NCI-H146 treated with DMSO at 0.1 percent for 48 hours (cell line): Measurements from ENCODE around the gene TMEM256.

ENCODE experiments used
- DNase-seq: peaks from one replicate; lab custom pipeline; 2025; ENCODE audit not compliant: unreplicated experiment; lab: John Stamatoyannopoulos, UW

Gene TMEM256

DNA sequence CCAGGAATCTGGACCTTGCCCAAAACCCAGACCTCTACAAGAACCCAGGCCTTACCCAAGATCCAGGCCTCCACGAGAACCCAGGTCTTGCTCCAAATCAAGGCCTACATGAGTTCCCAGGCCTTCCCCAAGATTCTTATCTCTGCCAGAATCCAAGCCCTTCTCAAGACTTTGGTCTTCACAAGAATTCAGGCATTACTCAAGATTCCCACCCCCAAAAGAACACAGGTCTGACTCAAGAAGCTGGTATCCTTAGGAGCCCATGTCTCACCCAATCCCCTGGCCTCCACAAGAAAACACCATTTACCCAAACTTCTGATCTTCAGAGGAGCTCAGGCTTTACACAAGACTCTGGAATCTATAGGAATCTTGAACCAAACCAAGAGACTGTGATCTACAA is 27.3 kb upstream of the TMEM256 start:
- DNase-seq: no peak

GRCh38 chr17:7429722-7430121 is 25.8 kb upstream of the TMEM256 start:
- no peak for DNase-seq

GRCh38 chr17:7428557-7428956 is 24.7 kb upstream of the TMEM256 start, which contains the start of gene SPEM3:
TSS of gene SPEM3 (plus strand) at chr17:7428857. CDS start at chr17:7428903, 46 bp downstream.
- no peak for DNase-seq

DNA sequence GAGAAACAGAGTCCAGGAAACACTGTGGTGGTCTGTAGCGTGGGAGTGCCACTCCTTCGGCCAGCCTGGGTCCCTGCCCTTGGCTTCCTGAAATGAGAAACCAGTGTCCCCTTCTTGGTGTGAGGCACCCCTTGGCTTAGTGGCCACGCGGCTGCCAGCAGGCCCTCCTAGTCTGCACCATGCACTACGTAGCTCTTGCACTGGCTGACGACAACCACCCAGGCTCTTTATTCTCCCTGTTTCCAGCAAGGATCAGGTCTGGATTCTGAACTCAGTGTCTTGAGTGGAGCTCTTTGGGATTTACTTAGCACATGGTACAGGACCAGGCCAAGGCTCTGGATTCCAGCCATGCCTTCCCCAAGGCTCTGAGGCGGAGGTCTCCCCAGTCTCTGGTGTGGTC is 23.7 kb upstream of the TMEM256 start:
- no peak for DNase-seq

DNA sequence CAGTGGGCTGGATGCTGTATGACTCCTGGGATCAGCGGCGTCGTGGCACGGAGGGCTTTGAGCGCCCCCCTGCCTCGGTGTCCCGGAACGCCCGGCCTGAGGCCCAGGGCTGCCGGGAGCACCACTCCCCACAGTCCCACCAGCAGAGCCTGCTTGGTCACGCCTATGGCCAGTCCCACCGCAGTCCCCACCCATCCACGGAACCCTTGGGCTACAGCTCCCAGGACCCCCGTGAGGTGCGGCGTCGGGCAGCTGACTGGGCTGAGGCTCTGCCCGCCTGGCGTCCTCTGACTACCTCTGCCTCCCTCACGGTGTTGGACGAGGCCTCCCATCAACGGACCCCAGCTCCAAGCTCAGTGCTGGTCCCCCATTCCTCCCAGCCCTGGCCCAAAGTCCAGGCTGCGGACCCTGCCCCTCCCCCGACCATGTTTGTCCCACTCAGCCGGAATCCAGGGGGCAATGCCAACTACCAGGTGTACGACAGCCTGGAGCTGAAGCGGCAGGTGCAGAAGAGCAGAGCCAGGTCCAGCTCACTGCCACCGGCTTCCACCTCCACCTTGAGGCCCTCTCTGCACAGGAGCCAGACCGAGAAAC is 23.1 kb upstream of the TMEM256 start:
- no peak for DNase-seq

- DNase-seq: no peak
Observed at GRCh38 chr17:7426203-7426863, 22.4 kb upstream of the TMEM256 start.

GRCh38 chr17:7425756-7426155 is 21.9 kb upstream of the TMEM256 start:
- DNase-seq: no peak

DNA sequence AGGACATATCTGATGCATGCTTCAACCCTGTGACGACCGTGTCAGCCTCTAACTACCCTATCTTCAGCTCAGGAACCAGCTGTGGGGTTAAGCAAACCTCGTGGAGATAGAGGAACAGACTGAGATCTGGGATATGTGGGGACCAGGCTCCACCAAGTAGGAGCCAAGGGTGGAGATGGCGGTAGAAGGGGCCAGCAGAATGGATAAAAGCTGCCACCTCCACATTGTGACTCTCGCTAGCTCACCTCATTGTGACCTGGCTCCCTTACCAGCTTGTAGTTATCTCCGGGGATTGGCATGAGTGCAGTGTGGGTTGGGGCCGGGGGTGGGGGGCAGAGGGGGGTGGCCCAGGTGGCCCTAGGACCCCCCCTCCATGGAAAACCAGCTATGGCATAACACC is 21.4 kb upstream of the TMEM256 start, which contains the start of gene SPEM2:
Gene SPEM2 (plus strand): TSS at position 301 of the 400 bp plus-strand sequence. CDS start 73 bp downstream, at position 374.
- no peak for DNase-seq

GRCh38 chr17:7423679-7424078 is 19.8 kb upstream of the TMEM256 start:
- DNase-seq: no peak

DNA sequence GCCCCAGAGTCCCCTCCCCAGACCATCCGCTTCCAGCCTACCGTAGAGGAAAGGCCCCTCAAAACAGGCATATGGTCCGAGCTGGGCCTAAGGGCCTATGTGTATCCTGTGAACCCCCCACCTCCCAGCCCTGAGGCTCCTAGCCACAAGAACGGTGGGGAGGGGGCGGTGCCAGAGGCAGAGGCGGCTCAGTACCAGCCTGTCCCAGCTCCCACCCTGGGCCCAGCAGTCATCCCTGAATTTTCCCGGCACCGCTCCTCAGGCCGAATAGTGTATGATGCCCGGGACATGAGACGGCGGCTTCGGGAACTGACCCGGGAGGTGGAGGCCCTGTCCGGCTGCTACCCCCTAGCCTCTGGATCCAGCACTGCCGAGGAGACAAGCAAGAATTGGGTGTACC is 17.3 kb upstream of the TMEM256 start:
- DNase-seq: no peak

- no peak for DNase-seq
Observed at GRCh38 chr17:7419819-7420610, 16.1 kb upstream of the TMEM256 start, which contains the start of gene SPEM1. TSS of gene SPEM1 (plus strand) at chr17:7420324. CDS start at chr17:7420385, 61 bp downstream.

DNA sequence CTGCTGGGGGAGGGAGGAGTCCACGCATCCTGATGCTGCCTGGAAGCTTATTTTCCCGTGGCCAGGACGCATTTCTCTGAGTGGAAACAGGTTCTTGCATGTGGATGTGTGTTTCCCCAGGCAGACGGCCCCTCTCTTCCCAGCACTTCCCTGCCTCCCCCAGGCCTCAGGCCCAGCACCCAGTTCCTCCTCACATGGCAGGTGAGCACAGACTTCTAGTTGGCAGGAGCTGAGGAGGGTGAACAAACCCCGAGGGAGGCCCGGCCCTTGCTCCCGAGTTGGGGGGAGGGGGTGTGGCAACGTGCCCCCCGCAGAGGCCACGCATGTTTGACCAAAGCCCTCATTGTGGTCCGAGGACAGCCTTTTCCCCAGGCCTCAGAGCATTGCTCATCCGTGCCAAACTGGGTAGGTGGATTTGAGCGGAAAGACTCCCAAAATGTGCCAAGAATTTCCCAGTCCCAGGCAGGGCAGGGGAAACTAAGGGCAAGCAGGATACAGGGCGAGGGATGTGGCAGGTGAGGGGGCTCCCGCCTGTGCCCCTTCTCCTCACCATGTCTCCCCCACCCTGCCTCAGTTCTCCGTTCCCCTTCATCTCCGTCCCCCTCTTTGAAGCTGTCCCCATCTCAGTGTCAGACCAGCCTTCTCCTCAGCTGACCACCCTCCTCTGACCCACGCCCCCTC is 14.7 kb upstream of the TMEM256 start:
- no peak for DNase-seq

GRCh38 chr17:7417056-7417655 is 13.3 kb upstream of the TMEM256 start:
- DNase-seq: no peak

GRCh38 chr17:7416323-7416722 is 12.4 kb upstream of the TMEM256 start:
- no peak for DNase-seq

- DNase-seq: no peak
Observed at GRCh38 chr17:7415784-7416183, 11.9 kb upstream of the TMEM256 start.

GRCh38 chr17:7414837-7415236 is 10.9 kb upstream of the TMEM256 start:
- no peak for DNase-seq

- DNase-seq: no peak
Observed at GRCh38 chr17:7413346-7413985, 9.6 kb upstream of the TMEM256 start.

DNA sequence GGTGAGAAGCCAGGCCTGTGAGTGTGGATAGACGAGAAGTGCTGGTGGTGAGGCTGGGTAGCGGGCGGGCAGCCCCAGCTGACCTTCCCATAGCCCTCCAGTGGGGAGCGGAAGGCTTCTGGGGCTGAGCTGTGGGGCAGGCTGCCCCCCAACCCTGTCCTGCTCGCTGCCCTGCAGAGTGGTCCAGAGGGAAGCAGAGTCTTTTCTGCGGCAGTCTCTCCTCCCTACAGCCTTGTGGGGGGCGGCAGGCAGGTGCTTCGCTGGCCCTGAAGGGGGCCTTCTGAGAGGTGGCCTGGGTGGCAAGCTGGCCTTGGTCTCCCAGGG is 7.5 kb upstream of the TMEM256 start:
- no peak for DNase-seq

DNA sequence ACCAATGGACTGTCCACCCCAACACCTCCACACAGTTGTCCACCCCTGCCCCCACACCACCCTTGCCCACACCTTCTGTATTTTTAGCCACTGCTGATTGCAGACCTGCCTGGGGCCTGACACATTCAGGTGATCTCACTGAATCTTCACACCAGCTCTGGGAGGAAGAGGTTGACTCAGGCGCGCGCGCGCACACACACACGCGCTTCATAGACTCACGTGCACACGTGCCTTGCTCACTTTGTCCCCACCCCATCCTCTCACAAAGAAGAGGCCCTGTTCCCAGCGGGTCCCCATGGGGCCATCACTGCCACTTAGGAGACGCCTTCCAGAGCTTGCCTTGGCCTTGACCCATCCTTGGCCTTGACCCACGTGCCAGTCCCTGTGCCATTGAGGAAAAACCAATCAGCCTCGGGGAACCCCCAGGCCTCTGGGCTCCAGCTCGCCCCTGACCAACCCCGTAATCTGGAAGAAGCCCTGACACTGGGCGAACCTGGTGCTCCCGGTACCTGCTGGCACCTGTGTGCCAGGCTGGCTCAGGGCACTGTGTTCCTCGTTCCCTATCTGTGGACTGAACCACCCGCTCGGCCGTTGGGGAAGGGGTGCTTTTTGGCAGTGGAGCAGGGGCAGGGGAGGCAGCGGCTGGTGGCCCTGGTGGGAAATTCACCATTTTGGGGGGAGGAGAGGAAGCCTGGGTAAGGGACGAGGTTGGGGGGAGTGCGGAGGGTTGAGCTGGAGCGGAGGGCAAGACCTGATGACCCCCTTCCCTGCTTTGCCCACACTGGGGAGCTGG is 6.9 kb upstream of the TMEM256 start:
- no peak for DNase-seq

GRCh38 chr17:7409716-7410115 is 5.8 kb upstream of the TMEM256 start:
- DNase-seq: no peak
